Liver (tissue), 3 donors: ENCODE measurements around the gene LGR5.

ENCODE experiments used
- ATF3 ChIP-seq: IDR thresholded peaks from 2 replicates; pipeline ENCODE4 v1.6.1; 2016; ENCODE audit warnings: antibody characterized with exemption
- CTCF ChIP-seq: fragments of 150-350 bp; IDR thresholded peaks from 2 replicates; pipeline ENCODE4 v1.5.1; 2017; ENCODE audit warnings: improper control_type of control experiment, low read depth, low read length; ENCODE audit not compliant: missing input control
- JUND ChIP-seq, 2 donors: IDR thresholded peaks; 2 replicates each; pipeline ENCODE4 v1.6.1; 2016; ENCODE audit warnings: antibody characterized with exemption in 2 of 2
- RAD21 ChIP-seq, 2 donors: IDR thresholded peaks; 2 replicates each; pipeline ENCODE4 v1.6.1; 2016; ENCODE audit warnings: antibody characterized with exemption in 2 of 2, mild to moderate bottlenecking in 2 of 2
- REST ChIP-seq: IDR thresholded peaks from 2 replicates; pipeline ENCODE4 v1.6.1; 2016; ENCODE audit warnings: antibody characterized with exemption, mild to moderate bottlenecking
- RXRA ChIP-seq, 2 donors: IDR thresholded peaks; 2 replicates each; pipeline ENCODE4 v1.6.1; 2017 to 2018; ENCODE audit warnings: antibody characterized with exemption in 2 of 2, mild to moderate bottlenecking in 1 of 2
- YY1 ChIP-seq: IDR thresholded peaks from 2 replicates; pipeline ENCODE4 v1.6.1; 2016; ENCODE audit warnings: antibody characterized with exemption, mild to moderate bottlenecking
- donor health status: healthy.
- donor health status: healthy.

- TF ChIP-seq CTCF (no peak), RAD21 (IDR thresholded peaks at IDR 0.05) (no peak), ATF3 (no peak), YY1 (no peak), REST (no peak), JUND (IDR thresholded peaks at IDR 0.05) (no peak), RXRA (IDR thresholded peaks at IDR 0.05) (no peak)
Observed at GRCh38 chr12:71541583-71541982, 102.0 kb downstream of the LGR5 start.
